Measurements from ENCODE around the gene B4GALNT4. TPM values are rescaled to one million over a fixed set of nuclear protein-coding genes. Genes with fewer than 3 reads are reported as not detected.
"Not testable (repeated sequence)": the region's sequence is repeated elsewhere in the genome, so short reads cannot be mapped to it uniquely, and the experiment has no call there.

Gene B4GALNT4
- total RNA-seq, 1 donor from 2014 or later = 1.9 TPM

DNA sequence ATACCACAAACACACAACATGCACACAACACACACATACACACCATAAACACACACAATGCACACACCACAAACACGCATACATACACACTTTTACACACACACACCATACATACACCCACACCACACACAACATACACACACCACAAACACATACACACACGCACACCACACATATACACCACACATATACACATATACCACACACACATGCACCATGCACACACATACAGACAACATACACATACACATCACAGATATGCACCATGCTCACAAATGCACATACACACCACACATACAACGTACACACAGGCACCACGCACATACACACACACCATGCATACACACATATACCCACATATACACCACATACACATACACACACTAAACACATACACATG, 11.7 kb upstream of the B4GALNT4 start:
- Histone ChIP-seq H3K4me3 (no peak overlapping the region), H3K9me3 (no peaks in the 10 kb centered on the region), H3K4me1 (peaks cover 29% of the 10 kb centered on the region), H3K36me3 (no peaks in the 10 kb centered on the region), H3K27ac (no peak overlapping the region), H3K27me3 (no peaks in the 10 kb centered on the region)
- TF ChIP-seq, protein P1, sequence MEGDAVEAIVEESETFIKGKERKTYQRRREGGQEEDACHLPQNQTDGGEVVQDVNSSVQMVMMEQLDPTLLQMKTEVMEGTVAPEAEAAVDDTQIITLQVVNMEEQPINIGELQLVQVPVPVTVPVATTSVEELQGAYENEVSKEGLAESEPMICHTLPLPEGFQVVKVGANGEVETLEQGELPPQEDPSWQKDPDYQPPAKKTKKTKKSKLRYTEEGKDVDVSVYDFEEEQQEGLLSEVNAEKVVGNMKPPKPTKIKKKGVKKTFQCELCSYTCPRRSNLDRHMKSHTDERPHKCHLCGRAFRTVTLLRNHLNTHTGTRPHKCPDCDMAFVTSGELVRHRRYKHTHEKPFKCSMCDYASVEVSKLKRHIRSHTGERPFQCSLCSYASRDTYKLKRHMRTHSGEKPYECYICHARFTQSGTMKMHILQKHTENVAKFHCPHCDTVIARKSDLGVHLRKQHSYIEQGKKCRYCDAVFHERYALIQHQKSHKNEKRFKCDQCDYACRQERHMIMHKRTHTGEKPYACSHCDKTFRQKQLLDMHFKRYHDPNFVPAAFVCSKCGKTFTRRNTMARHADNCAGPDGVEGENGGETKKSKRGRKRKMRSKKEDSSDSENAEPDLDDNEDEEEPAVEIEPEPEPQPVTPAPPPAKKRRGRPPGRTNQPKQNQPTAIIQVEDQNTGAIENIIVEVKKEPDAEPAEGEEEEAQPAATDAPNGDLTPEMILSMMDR (IDR thresholded peaks at IDR 0.05) = no peak
- intact Hi-C loops (cut with DNase I) = no loop called here
- DNase-seq (no peak), ATAC-seq (no peak)

DNA sequence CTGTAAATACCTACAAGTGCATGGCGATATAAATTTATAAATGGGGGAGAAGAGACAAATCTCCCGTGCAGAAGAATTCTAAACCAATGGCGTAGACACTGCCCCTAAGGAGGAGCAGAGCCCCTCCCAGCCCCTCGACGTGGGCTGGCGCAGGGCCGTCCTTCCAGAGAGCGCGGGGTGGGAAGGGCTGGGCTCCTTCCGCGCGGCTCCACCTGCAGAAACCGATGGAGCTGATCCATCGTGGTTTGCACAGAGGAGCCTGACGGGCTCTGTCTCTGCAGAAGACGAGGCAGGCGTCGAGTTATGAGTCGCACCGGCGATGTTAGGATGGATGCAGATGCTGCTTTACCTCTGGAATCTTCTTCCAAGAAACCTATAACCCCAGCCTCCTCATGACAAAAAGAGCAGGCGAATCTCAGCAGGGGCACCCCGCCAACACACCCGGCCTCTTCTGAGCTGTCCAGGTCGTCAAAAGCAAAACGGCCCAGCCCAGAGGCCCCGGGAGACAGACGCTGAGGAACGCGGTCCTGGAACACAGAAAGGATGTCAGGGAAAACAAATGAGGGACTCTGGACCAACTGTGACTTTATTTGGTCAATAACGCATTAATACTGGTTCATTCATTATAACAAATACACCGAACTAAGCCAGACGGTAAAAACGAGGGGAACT, 11.0 kb upstream of the B4GALNT4 start:
- DNase-seq = peak; percentile 48

DNA sequence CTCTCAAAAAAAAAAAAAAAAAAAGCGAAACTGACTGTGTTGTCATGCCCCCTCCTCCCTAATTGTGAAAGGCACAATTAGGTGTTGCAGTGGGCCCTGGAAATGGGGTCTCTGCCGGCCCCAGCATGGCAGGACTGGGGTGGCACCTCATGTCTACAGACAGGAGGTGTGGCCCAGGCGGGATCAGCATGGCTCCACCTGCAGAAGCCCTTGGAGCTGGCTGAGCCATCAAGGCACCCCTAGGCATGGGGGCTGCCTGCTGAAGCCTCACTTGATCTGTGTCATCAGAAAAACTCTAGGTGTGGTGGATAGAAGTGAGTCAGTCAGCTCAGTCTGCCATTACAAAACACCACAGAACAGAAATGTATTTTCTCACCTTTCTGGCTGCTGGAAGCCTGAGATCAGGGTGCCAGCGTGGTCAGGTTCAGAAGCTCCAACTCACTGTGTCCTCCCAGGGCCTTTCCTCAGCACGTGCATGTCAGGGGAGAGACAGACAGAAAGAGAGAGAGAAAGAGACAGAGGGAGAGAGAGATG, 10.1 kb upstream of the B4GALNT4 start:
- Histone ChIP-seq H3K27ac (no peak overlapping the region), H3K27me3 (no peaks in the 10 kb centered on the region), H3K4me3 (no peak overlapping the region), H3K36me3 (no peaks in the 10 kb centered on the region), H3K4me1 (peaks cover 12% of the 10 kb centered on the region), H3K9me3 (no peaks in the 10 kb centered on the region)
- ATAC-seq (no peak), DNase-seq (no peak)
- TF ChIP-seq, protein P1 (IDR thresholded peaks at IDR 0.05) = no peak
- intact Hi-C loops (cut with DNase I) = no loop called here

More for the DNA sequence above, 11.0 kb upstream of the B4GALNT4 start:
- TF ChIP-seq, protein P1 (IDR thresholded peaks at IDR 0.05) = no peak
- H3K27ac ChIP-seq = no peak overlapping the region
- ATAC-seq = no peak
- no peaks in the 10 kb centered on the region for H3K36me3 ChIP-seq
- no peaks in the 10 kb centered on the region for H3K9me3 ChIP-seq
- H3K27me3 ChIP-seq = no peaks in the 10 kb centered on the region
- intact Hi-C loops (cut with DNase I) = no loop called here
- peaks cover 22% of the 10 kb centered on the region for H3K4me1 ChIP-seq
- H3K4me3 ChIP-seq = no peak overlapping the region

DNA sequence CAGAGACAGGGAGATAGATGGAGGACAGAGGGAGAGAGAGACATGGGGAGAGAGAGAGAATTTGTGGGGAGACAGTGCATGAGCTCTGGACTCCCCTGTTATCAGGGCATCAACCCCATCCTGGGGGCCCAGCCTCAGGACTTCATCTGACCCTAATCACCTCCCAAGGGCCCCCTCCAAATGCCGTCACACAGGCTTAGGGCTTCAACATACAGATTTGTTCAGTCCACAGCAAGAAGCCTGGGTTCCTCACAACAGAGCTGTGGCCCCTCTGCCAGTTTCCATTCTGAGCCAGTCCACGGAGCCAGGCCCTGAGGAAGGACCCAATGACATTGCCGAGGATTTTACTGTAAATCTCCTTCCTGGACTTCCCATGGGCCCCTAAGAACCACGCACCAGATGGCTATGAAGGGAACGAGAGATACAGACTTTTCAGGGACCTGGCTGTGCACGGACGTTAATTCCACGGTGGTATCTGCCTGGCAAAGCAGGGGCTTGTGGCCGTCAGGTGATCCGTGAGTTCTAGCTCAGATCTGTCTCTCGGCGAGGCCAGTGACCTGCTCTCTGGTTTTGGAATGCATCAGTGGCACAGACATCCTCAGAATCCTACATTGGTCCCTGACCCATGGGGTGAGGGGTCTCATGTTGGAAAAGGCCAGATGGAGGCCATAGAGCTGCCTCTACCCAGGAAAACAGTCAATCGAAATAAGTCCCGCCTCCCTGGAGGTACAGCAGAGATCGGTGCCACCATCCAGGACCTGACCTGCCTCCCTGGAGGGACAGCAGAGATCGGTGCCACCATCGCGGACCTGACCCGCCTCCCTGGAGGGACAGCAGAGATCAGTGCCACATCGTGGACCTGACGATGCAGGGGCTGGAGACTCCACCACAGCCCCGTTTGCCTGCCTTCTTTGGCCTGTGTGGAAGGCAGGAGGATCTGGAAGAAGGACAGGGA, 8.7 kb upstream of the B4GALNT4 start:
- TF ChIP-seq, protein P1 (IDR thresholded peaks at IDR 0.05) = no peak
- no peak for DNase-seq
- Histone ChIP-seq H3K4me3 (no peak overlapping the region), H3K36me3 (no peaks in the 10 kb centered on the region), H3K27me3 (no peaks in the 10 kb centered on the region), H3K27ac (no peak overlapping the region), H3K4me1 (peaks cover 2% of the 10 kb centered on the region), H3K9me3 (no peaks in the 10 kb centered on the region)
- peak; percentile 16 for ATAC-seq
- intact Hi-C loops (cut with DNase I) = no loop called here

DNA sequence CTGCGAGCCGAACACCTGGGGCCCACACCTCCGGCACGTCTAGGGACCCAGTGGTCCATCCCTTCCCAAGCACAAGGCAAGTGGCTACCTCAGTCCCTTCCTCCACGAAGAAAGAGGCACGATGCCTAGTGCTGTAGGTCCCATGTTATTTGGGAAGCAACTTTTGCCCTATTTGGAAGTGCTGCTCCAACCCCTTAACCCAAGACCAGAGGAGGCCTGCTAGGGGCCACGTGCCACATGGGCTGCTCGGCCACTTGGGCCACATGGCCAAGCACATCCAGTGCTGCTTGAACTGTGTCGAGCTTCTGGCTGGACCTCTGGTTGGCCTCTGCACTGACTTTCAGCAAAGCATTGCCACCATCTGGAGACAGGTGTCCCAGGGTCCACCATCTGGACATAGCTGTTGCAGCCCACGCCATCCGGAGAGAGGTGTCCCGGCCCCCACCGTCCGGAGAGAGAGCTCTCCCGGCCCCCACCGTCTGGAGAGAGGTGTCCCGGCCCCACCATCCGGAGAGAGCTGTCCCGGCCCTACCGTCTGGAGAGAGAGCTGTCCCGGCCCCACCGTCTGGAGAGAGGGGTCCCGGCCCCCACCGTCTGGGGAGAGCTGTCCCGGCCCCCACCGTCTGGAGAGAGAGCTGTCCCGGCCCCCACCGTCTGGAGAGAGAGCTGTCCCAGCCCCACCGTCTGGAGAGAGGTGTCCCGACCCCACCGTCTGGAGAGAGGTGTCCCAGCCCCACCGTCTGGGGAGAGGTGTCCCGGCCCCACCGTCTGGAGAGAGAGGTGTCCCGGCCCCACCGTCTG, 6.5 kb upstream of the B4GALNT4 start:
- ATAC-seq (no peak), DNase-seq (peak; percentile 53)
- TF ChIP-seq, protein P1 (IDR thresholded peaks at IDR 0.05) = no peak
- Histone ChIP-seq H3K36me3 (no peaks in the 10 kb centered on the region), H3K27ac (no peak overlapping the region), H3K4me1 (no peaks in the 10 kb centered on the region), H3K9me3 (no peaks in the 10 kb centered on the region), H3K27me3 (peaks cover 16% of the 10 kb centered on the region), H3K4me3 (no peak overlapping the region)
- intact Hi-C loops (cut with DNase I) = no loop called here

DNA sequence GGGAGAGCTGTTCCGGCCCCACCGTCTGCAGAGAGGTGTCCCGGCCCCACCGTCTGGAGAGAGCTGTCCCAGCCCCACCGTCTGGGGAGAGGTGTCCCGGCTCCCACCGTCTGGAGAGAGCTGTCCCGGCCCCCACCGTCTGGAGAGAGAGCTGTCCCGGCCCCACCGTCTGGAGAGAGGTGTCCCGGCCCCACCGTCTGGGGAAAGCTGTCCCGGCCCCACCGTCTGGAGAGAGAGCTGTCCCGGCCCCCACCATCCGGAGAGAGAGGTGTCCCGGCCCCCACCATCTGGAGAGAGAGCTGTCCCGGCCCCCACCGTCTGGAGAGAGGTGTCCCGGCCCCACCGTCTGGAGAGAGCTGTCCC, 5.9 kb upstream of the B4GALNT4 start:
- ATAC-seq; H3K9me3 ChIP-seq; H3K4me3 ChIP-seq; H3K36me3 ChIP-seq; H3K4me1 ChIP-seq; intact Hi-C loops (cut with DNase I); H3K27ac ChIP-seq: not testable (repeated sequence)
- DNase-seq = peak; percentile 52
- peaks cover 22% of the 10 kb centered on the region for H3K27me3 ChIP-seq
